KBM-7 (cell line): Measurements from ENCODE around the gene HK3.
"Not testable (repeated sequence)": the region's sequence is repeated elsewhere in the genome, so short reads cannot be mapped to it uniquely, and the experiment has no call there.

Experiments
- DNase-seq: peaks from one replicate; pipeline ENCODE4 v3.0.0-alpha.2; 2015
- in situ Hi-C: fragments of 300-500 bp; cut with MboI; formaldehyde crosslinking; loops from 2 replicates; pipeline ENCODE4 v1.14.3; 2020; ENCODE audit warnings: low sequenced_read_pairs, low pct_unique_long_range_greater_than_20kb, mixed read lengths

HK3 gene

DNA sequence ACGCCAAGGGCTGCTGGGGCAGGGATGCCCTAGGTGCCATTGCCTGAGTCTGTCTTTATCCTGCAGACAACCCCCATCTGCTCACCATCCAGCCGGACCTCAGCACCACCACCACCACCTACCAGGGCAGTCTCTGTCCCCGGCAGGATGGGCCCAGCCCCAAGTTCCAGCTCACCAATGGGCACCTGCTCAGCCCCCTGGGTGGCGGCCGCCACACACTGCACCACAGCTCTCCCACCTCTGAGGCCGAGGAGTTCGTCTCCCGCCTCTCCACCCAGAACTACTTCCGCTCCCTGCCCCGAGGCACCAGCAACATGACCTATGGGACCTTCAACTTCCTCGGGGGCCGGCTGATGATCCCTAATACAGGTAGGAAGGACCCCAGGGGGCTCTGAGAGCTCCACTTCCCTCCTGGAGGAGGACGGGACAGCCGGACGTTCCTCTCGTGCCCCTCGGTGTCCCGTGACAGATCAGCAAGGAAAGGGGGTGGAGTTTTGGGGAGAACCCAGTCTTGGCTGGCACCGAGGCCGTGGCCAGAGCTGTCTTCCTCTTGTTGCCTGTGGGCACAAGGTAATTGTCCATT, 24.9 kb downstream of the HK3 start:
- no peak for DNase-seq
- in situ Hi-C loops, result no loop called here

DNA sequence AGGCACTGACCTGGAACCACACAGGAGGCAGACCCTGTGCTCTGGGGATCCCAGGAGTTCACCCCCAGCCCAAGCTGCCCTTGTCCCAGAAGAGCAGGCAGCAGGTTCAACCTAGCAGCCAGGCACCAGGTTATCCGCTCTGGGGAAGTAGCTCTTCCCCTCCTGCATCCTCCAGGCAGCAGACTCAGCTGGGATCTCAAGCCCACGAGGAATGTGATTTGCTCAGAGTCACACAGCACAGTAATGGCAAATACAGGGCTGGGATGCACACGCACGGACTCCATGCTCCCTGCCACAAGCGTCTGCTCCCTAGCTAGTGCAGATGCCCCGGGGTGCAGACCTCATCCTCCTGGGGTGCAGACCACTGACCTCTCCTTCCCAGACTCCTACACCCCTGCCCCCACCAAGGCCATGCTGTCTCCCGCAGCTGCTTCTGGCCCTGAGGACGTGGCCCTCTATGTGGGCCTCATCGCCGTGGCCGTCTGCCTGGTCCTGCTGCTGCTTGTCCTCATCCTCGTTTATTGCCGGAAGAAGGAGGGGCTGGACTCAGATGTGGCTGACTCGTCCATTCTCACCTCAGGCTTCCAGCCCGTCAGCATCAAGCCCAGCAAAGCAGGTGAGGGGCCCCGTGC, 25.5 kb downstream of the HK3 start:
- DNase-seq, result no peak
- in situ Hi-C loops, result no loop called here

DNA sequence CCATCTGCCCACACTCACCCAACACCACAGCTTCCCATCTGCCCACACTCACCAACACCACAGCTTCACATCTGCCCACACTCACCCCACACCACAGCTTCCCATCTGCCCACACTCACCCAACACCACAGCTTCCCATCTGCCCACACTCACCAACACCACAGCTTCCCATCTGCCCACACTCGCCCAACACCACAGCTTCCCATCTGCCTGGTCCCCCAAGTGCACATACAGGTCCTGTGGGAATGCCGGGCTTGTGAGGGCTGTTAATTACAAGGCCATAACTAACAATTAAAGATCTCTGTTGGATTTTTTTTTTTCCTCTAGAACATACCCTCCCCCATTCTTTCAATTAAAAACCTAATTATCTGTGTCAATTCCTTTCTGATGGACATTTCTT, 26.1 kb downstream of the HK3 start:
- in situ Hi-C loops, DNase-seq: not testable (repeated sequence)

DNA sequence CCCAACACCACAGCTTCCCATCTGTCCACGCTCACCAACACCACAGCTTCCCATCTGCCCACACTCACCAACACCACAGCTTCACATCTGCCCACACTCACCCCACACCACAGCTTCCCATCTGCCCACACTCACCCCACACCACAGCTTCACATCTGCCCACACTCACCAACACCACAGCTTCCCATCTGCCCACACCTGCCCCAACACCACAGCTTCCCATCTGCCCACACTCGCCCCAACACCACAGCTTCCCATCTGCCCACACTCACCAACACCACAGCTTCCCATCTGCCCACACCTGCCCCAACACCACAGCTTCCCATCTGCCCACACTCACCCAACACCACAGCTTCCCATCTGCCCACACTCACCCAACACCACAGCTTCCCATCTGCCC, 26.6 kb downstream of the HK3 start:
- in situ Hi-C loops, DNase-seq: not testable (repeated sequence)

DNA sequence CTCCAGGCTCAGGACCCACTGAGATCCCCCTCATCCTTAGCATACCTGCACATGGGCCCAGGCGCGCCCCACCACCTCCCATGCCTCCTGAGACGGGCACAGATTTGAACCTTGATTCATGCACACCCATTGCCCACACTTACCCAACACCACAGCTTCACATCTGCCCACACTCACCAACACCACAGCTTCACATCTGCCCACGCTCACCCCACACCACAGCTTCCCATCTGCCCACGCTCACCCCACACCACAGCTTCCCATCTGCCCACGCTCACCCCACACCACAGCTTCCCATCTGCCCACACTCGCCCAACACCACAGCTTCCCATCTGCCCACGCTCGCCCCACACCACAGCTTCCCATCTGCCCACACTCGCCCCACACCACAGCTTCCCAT, 28.5 kb downstream of the HK3 start:
- in situ Hi-C loops, DNase-seq: not testable (repeated sequence)

DNA sequence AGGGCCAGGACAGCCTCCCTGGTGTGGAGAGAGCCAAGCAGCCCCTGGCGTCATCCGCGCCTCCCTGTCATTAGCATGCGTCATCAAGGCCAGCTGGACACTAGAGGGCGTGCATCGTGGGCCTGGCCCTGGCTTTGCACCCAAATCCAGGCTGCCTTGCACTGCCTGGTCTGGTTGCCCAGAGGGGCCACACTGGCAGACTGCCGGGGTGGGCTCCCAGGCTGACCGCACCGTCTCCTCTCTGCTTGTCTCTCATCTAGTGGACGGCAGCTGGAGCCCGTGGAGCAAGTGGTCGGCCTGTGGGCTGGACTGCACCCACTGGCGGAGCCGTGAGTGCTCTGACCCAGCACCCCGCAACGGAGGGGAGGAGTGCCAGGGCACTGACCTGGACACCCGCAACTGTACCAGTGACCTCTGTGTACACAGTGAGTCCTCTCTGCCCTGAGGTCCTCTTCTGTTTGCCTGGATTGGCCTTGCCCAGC, 29.0 kb downstream of the HK3 start:
- DNase-seq, result no peak
- in situ Hi-C loops, result no loop called here

DNA sequence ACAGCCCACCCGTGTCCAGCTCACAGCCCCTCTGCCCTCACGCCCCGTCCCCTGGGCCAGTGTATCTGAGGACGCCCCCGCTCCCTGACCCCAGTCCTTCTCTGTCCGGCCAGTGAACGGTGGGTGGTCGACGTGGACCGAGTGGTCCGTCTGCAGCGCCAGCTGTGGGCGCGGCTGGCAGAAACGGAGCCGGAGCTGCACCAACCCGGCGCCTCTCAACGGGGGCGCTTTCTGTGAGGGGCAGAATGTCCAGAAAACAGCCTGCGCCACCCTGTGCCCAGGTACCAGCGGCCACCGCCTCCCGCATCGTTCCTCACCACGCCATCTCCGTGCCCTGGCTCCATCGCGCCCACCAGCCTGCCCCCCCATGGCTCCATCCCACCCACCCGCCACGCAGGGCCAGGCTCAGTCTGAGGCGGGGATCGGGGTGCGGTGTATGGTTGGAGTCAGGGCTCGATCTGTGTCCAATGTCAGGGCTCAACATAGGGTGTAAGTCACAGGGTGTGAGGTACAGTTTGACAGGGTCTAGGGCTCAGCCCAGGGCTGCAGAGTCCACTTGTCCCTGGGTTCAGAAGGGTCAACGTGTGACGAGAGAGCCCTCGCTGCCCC, 29.5 kb downstream of the HK3 start:
- in situ Hi-C loops, result no loop called here
- no peak for DNase-seq

DNA sequence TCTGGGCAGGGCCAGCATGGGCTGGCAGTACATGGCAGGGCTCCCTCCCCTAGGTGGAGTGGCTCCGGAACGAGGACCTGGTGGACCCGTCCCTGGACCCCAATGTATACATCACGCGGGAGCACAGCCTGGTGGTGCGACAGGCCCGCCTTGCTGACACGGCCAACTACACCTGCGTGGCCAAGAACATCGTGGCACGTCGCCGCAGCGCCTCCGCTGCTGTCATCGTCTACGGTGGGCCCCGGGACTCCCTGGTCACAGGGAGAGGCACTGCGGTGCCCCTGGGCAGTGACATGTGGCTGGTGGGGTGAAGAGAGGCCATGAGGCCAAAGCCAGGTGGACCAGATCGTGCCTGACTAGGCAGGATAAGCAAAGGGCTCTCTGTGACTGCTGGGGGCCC, 30.4 kb downstream of the HK3 start:
- in situ Hi-C loops, result no loop called here
- no peak for DNase-seq

DNA sequence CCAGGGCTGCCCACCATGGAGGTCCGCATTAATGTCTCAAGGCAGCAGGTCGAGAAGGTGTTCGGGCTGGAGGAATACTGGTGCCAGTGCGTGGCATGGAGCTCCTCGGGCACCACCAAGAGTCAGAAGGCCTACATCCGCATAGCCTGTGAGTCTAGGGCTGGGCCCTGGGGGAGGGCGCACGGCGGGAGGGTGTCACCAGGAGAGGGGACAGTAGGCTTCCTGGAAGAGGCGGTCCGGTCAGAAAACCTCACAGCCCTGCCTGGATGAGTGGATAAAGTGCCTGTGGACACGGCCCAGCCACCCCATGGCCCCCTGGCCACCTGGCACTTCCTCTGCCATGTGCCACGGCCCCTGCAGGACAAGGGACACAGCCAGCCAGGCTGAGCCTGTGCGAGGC, 31.0 kb downstream of the HK3 start:
- in situ Hi-C loops, result no loop called here
- no peak for DNase-seq

DNA sequence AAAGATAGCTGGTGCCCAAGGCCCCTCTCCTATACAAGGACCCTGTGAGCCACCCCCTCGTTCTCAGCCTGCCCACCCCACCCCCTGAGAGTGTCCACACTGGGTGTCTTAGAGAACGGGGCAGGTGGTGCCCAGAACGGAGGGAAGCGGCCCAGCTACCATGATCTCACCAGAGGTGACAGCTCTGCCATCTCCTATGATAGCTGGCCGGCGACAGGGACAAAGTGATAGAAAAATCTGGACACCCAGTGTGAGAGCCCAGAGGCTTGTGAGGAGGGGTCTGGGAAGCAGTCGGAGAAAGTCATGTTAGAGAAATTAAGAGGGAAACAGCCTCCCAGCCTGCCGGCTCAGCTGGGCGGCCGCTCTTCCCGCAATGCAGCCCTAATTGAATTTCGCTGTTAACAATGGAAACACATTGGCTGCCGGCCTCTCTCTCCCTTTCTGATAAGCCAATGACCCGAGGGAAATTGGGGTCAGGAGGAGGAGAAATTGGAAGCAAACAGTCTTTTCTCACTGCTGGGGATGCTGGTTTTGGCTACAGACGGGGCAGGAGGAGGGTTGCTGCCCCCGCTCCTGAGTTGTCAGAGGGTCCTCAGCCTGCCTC, 32.3 kb downstream of the HK3 start:
- DNase-seq, result no peak
- in situ Hi-C loops, result no loop called here

DNA sequence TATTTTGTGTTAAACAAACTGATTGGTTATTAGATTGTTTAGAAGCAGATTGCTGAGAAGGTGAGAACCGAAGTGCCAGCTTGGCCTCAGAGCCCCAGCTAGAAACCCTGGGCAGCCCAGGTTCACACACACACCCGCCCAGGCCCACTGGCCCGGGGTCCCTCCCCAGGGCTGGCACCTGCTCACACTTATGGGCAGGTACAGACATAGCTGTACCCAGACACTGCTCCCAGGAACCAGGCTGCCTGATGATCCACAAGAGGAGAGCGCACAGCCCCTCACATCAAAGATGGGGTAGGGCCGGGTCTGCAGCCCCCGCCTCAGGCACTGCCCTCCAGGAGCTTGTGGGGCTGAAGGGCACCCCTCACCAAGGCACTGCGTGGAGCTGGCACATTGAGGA, 33.2 kb downstream of the HK3 start:
- in situ Hi-C loops, result no loop called here
- DNase-seq, result no peak

DNA sequence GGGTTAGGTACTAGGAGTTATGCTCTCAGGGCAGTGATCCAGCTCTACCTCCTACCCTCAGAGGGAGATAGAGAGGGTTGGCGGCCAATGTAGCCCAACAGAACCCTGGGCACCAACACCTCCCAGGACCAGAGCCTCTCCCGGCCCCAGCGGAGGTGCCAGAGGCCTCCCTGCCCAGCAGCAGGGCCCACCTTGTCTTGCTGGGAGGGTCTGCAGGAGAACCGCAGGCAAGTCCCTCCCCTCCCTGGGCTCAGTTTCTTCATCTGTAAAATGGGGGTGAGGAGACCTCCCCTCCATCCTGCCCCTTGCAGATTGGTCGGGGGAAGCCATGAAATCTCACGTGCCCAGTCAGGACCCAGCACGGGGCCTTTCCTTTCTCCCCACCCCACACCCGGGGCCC, 34.4 kb downstream of the HK3 start:
- DNase-seq, result no peak
- in situ Hi-C loops, result no loop called here

DNA sequence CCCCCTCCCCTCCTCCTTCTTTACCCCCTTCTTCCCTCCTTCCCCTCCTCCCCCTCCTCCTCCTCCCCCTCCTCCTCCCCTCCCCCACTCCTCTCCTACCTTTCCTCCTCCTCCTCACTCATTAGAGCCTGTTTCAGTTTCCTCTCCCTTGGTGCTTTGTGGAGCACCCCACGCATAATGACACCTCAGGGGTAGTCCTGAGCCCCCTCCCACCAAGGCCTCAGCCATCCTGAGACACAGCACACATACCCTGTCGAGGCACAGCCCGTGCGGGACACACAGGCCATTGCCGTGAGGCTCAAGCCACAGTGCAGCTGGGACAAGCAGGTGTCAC, 35.4 kb downstream of the HK3 start:
- no peak for DNase-seq
- in situ Hi-C loops, result no loop called here

DNA sequence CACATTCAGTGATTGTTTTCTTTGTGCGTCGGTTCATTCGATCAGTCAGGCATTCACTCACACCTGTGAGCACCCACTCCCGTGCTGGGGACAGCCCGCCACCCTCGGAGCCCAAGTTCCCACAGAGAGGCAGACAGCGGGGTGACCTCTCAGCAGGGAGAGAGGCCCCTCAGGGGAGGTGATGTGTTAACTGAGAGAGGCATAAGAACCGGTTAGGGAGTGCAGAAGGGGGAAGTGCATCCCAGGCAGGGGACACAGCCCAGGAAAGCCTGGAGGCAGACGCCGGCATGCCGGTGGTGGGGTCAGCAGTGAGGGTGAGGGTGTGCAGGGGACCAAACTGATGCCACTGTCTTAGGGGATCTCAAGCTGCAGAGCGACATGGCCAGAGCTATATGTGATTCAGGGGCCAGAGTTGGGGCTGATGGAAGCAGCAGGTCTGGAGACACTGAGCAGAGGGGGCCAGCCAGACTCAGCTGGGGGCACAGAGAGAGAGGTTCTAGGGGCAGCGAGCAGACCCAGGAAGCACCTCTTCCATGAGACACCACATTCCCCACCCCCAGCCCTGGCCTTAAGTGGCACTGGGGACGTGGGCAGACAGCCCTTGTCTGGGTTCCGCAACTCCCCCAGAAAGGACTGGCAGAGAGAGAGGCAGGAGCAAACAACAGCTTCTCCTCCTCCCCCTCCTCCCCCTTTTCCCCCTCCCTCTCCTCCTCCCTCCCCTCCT, 35.9 kb downstream of the HK3 start:
- no peak for DNase-seq
- in situ Hi-C loops, result no loop called here

DNA sequence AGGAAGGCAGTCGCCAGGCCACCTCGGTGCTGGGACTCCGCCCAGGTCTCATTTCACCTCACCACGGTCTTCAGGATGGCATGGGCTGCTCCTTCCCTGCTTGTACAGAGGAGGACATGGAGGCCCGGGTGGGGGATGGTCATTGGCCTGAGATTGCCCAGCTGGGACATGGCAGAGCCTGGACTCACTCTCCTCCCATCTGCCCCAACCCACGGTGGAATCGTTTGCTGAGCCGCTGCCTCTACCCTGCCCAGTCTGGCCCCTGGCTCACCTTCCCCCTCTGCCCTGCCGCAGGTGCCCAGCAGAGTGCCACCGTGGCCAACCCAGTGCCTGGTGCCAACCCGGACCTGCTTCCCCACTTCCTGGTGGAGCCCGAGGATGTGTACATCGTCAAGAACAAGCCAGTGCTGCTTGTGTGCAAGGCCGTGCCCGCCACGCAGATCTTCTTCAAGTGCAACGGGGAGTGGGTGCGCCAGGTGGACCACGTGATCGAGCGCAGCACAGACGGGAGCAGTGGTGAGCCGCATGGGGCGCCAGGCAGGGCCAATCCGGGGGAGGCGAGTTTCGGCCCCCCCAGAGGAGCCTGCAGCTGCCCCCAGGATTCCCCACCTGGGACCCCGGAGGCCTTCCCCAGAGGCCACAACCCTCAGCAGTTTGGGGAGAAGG, 36.7 kb downstream of the HK3 start:
- DNase-seq, result no peak
- in situ Hi-C loops, result no loop called here

DNA sequence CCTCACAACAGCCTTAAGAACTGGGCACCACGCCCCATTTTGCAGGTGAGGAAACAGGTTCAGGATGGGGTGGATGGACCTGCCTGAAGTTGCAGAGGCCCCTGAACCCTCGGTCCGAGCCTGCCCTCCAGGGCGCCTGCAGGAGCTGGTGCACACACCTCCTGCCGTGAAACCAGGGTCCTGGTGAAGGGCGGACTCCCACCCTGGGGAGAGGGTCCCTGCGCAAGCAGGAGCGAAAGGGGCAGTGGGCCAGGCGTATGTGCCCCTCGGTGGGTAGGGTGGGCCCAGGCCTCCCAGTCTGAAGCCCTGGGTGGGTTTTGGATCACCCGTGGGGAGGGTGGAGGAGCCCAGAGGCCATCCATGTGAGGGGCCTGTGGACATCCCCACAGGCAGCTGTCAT, 37.9 kb downstream of the HK3 start:
- in situ Hi-C loops, result no loop called here
- DNase-seq, result no peak

DNA sequence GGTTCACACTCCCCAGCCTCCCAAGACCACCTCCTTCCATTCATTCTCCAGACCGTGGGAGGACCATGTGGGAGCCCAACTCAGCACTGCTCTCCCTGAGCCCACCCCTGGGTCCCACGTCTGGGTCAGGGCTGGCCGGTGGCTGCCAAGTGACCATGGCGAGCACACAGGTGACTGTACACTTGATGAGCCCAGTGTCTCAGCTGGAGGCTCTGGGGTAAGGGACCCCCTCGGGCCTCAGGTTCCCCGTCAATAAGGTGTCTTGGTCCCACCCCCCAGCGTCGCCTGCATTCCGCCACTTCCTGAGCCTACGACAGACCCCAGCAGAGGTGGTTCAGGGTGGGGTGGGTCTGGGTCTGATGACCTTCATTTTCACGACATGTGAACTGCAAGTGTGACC, 38.8 kb downstream of the HK3 start:
- no peak for DNase-seq
- in situ Hi-C loops, result no loop called here

DNA sequence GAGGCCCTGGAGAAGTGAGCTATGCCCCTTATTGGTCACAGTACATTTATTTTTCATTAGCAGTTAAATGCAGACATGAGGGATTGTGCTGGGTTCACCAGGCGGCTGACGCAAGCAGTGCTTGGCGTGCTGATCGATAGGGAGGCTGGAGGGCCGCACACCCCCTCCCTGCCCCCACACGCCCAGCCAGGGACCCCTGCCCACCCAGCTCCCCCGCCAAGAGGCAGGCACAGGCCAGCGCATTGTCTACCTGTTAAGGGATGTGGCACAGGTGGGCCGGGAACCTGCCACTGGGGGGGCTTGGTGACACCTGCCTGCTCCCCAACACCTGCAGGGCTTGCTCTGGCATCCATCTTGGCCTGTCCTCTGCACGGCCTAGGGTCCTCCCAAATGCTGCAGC, 39.2 kb downstream of the HK3 start:
- DNase-seq, result no peak
- in situ Hi-C loops, result no loop called here

DNA sequence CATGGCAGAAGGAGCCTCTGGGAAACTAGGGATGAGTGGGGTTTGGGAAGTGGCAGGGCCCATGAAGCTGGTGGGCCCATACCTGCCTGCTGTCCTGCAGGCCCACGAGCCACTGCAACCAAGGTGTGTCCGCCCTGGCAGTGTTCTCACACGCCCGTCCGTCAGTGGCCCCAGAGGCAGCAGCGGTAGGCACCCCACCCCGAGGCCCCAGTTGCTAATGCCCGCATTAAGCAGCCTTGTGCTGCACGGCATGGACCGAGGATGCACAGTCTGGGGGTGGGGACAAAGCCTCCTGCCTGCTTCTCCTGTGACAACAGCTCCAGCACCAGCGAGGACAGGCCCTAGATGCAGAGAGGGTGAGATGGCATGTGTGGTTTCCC, 41.3 kb downstream of the HK3 start:
- DNase-seq, result no peak
- in situ Hi-C loops, result no loop called here
